ENCODE data around the gene RNASEH1. TPM values are rescaled to one million over a fixed set of nuclear protein-coding genes. Genes with fewer than 3 reads are reported as not detected.

The RNASEH1 gene
- total RNA-seq, 1 experiment from 2014 or later: 27.7 TPM

- DNase-seq (ENCODE audit: low read depth): no peak
Observed at GRCh38 chr2:3557639-3558204, 411 bp downstream of the RNASEH1 start.

GRCh38 chr2:3553946-3554345, 4.2 kb downstream of the RNASEH1 start:
- DNase-seq (ENCODE audit: low read depth): no peak

- no peak for DNase-seq (ENCODE audit: low read depth)
Observed at GRCh38 chr2:3547915-3548314, 10.2 kb downstream of the RNASEH1 start.

- DNase-seq (ENCODE audit: low read depth): no peak
Observed at GRCh38 chr2:3545788-3546478, 12.2 kb downstream of the RNASEH1 start.

- no peak for DNase-seq (ENCODE audit: low read depth)
Observed at GRCh38 chr2:3543023-3543683, 15.0 kb downstream of the RNASEH1 start.

- no peak for DNase-seq (ENCODE audit: low read depth)
Observed at GRCh38 chr2:3542107-3542506, 16.0 kb downstream of the RNASEH1 start.

- DNase-seq (ENCODE audit: low read depth): no peak
Observed at GRCh38 chr2:3539836-3540235, 18.3 kb downstream of the RNASEH1 start.

GRCh38 chr2:3536682-3537632, 21.2 kb downstream of the RNASEH1 start:
- peak; percentile 53 for DNase-seq (ENCODE audit: low read depth)

GRCh38 chr2:3535794-3536681, 22.1 kb downstream of the RNASEH1 start:
- DNase-seq (ENCODE audit: low read depth): peak; percentile 91

- DNase-seq (ENCODE audit: low read depth): no peak
Observed at GRCh38 chr2:3535467-3535793, 22.7 kb downstream of the RNASEH1 start.

GRCh38 chr2:3534251-3534814, 23.8 kb downstream of the RNASEH1 start:
- no peak for DNase-seq (ENCODE audit: low read depth)

GRCh38 chr2:3533836-3534235, 24.3 kb downstream of the RNASEH1 start:
- DNase-seq (ENCODE audit: low read depth): no peak

GRCh38 chr2:3532941-3533340, 25.2 kb downstream of the RNASEH1 start:
- DNase-seq (ENCODE audit: low read depth): no peak

GRCh38 chr2:3529316-3530025, 28.7 kb downstream of the RNASEH1 start:
- no peak for DNase-seq (ENCODE audit: low read depth)

- no peak for DNase-seq (ENCODE audit: low read depth)
Observed at GRCh38 chr2:3527886-3528785, 30.0 kb downstream of the RNASEH1 start.

GRCh38 chr2:3526871-3527270, 31.3 kb downstream of the RNASEH1 start:
- DNase-seq (ENCODE audit: low read depth): no peak

- DNase-seq (ENCODE audit: low read depth): peak; percentile 50
Observed at GRCh38 chr2:3523551-3524041, 34.5 kb downstream of the RNASEH1 start.

- DNase-seq (ENCODE audit: low read depth): no peak
Observed at GRCh38 chr2:3522961-3523421, 35.1 kb downstream of the RNASEH1 start.

GRCh38 chr2:3520591-3520990, 37.5 kb downstream of the RNASEH1 start:
- DNase-seq (ENCODE audit: low read depth): no peak
